T follicular helper cell (primary cell): ENCODE data around the gene AQP9.
"Not testable (repeated sequence)": the region's sequence is repeated elsewhere in the genome, so short reads cannot be mapped to it uniquely, and the experiment has no call there.

Experiments used
- DNase-seq: peaks from one replicate; pipeline ENCODE4 v3.0.0-alpha.2; 2020; ENCODE audit warnings: low read depth

AQP9 gene

DNA sequence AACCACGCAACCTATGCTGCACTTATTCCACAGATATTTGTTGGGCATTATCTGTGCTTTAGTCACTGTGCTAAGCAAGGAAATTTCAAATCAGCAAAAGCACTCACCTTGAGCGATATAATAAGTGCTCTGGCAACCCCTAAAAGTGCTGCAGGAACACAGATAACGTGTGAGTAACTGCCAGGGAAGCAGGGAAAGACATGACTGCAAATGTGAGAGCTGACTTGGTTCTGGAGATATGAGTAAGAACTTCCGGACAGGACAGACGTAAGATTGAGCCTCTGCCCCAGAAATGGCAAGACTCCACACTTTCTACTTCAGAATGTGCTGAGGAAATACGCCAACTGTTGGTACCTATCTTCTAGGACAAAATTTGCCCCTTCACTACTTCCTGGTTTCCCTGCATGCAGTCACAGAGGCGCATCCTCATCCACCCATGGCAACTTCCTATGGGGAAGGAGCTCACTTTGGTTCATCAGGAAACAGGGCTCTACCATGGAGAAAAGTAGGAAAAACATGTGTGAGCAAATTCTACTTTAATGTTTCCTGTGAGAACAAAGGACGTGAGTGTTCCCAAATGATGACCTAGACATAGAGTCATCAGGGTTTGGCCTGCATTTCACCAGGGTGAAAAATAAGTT is 41.7 kb downstream of the AQP9 start:
- DNase-seq: no peak

GRCh38 chr15:58182460-58183163 is 44.4 kb downstream of the AQP9 start:
- no peak for DNase-seq

GRCh38 chr15:58185439-58185838 is 47.3 kb downstream of the AQP9 start:
- no peak for DNase-seq

DNA sequence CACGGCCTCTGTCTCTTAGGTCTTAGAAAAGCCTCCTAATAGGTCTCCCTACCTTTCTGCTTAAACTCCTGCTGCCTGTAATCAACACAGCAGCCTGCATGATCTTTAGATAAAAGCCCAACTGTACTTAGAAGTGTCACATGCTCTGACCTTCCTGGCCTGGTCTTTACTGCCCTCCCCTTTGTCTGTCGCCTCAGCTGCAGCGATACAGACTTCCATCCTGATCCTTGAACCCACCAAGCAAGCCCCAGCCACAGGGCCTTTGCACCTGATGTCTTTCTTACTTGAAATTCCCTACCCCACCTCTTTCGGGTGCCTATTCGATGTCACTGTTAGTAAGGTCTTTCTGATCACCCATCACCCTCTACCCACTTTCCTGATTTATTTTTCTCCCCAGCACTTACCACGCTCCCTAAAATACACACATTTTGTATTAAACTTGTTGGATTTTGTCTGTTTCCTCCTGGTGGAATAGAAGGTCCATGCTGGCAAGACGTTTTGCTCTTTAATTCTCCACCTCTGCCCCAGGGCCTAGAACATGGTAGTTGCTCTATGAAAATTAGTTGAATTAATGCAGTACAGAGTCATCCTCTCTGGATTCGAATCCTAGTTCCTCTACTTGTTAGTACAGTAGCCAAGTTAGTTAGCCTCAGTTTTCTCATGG is 51.1 kb downstream of the AQP9 start:
- DNase-seq: no peak

DNA sequence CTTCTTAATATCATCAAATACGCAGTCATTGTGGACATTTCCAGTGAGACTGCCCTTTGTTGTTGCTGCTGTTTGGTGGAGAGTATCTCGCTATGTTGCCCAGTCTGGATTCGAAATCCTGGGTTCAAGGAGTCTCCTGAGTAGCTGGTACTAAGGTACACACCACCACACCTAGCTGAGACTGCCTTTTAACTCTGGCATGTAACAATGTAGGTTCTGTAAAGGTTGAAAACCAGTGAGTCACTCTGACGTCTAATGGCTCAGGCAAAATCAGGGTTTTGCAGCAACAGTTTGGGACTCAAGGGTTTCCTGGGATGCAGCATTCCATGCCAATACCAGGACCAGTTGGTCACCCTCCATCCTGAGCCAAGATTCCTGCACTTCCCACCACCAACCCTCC is 52.2 kb downstream of the AQP9 start:
- no peak for DNase-seq

- DNase-seq: not testable (repeated sequence)
Observed at GRCh38 chr15:58193636-58194035, 55.5 kb downstream of the AQP9 start.

GRCh38 chr15:58200739-58201138 is 62.6 kb downstream of the AQP9 start:
- no peak for DNase-seq

DNA sequence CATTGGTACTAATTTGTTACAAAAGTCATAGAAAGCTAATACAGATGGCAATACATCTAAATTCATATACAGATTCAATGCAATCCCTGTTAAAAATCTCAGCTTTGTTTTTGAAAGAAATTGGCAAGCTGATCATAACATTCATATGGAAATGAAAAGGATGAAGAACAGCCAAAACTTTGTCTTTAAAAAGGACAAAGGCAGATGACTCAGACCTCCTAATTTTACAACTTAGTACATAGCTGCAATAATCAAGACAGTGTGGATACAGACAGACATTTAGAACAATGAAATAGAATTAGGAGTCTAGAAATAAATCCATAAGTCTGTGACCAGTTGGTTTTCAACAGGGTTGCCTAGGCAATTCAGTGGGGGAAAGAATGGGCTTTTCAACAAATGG is 63.3 kb downstream of the AQP9 start:
- DNase-seq: no peak

DNA sequence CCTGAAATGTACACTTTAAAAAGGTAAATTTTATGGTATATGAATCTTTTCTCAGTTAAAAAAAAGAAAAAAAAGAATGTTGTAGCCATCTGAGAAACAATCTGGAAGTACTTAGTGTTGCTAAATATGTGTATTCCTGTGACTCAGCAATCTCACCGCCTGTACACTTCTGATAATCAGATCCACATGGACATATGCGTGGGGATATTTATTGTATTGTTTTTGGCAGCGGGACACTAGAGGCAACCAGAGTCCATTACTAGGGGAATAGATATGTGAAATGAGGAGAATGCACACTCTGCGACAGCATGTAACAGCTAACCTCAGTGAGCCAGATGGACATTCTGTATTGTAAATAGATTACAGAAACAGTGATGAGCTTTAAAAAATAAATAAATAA is 65.4 kb downstream of the AQP9 start:
- DNase-seq: no peak

DNA sequence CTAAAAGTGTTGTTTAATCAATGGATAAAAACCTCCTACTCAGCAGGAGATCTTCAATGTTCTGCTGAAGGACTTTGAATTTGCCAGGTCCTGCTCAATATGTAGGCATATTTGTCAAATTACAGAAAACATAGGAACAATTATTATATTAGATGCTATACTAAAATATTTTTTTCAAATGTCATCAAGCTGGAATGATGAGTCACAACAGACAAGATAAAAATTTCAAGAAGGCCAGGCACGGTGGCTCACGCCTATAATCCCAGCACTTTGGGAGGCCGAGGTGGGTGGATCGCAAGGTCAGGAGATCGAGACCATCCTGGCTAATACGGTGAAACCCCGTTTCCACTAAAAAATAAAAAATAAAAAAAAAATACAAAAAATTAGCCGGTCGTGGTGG is 68.0 kb downstream of the AQP9 start:
- no peak for DNase-seq

- not testable (repeated sequence) for DNase-seq
Observed at GRCh38 chr15:58208217-58208616, 70.0 kb downstream of the AQP9 start.

- not testable (repeated sequence) for DNase-seq
Observed at GRCh38 chr15:58209007-58209481, 70.9 kb downstream of the AQP9 start.

DNA sequence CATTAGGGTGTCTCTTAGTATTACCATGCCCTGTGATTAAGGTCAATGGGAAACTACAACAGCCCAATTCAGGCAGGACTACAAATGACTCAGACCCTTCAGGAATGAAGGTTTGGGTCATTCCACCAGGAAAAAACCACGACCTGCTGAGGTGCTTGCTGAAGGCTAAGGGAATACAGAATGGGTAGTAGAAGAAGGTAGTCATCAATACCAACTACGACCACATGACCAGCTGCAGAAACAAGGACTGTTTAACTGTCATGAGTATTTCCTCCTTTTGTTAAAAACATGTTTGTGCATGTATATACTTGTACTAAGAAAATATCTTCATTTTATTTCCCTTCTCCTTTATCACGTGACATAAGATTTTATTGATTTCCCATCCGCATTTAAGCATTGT is 71.8 kb downstream of the AQP9 start:
- DNase-seq: not testable (repeated sequence)

- no peak for DNase-seq
Observed at GRCh38 chr15:58212909-58213526, 74.8 kb downstream of the AQP9 start.

GRCh38 chr15:58213587-58214338 is 75.6 kb downstream of the AQP9 start:
- DNase-seq: no peak

DNA sequence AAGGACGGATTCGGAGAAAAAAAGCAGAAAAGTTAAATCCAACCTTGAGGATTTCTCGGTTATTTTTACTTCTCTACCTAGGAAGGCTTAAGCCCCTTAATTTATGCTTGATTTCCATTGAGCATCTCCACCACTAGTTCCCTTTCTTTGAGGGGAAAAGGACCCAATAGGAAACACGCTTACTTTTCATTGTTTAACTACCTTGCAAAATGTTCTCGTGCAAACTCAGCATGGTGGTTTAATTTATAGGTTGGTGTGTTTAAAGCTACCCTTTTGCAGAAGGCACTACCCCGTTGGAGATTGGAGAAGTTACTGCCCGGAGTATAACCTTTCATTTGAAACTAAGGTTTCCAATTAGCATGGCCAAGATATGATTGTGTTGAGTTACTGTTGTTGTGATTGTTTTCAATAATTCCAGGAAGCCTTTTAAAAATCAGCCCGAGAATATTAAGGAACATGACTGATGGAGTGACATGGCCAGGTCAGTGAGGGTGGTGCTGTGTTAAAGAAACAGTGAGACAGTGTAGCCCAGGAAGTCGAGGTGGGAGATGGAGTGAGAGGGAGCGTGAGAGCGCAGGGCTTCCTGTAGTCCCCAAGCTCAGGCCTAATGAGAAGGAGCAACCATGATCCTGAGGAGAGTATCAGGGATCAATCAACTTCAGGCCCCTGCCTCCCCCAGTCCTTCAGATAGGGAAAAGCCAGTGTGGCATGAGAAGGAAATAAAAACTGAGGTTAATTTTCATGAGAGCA is 76.6 kb downstream of the AQP9 start:
- no peak for DNase-seq

GRCh38 chr15:58217460-58217859 is 79.3 kb downstream of the AQP9 start:
- no peak for DNase-seq

DNA sequence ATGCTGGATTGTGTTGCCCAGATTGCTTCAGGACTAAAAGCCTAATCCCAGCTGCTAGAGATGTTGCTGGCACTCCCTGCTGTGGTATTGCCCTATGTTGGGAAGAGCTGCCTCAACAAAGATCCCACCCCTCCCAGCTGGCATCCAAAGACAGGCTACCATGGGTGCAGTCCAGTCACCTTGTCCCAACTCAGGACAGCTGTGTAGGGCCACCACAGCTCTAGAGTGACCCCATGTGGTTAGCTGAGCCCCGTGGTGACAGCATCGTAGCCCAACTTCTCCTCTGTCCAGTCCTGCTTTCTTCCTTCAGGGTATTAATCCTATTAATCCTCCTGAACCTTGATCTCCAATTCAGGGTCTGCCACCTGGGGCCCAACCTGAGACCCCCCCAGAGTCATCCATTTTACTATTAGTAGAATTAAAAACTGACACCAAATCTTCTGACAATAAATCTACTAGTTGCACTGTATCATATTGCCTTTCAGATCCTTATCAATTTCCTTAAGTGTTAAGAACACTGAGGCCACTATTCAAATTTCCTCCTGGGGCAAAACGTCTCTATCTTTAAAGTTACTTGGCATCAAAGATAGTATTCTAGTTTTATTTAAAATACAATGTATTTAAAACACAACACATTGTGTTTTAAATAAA is 83.5 kb downstream of the AQP9 start:
- no peak for DNase-seq

DNA sequence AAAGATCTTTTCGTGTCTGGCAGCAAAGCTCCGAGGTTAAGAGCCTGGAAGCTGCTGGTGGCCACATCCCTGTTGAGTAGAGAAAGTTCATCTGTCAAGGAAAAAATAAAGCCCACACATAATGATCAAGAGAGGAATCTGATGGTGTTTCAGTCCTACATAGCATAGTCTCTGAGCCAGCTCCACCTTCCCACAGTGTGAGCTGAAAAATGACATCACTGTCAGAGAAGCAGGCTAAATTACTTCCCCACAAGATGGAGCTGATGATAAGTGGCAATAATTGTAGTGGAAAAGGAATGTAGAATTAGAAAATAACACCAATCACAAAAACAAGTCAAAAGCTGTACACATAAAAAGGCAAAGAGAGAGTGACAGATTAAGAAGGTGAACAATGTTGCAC is 84.5 kb downstream of the AQP9 start:
- DNase-seq: no peak

- DNase-seq: no peak
Observed at GRCh38 chr15:58223432-58223831, 85.3 kb downstream of the AQP9 start.

DNA sequence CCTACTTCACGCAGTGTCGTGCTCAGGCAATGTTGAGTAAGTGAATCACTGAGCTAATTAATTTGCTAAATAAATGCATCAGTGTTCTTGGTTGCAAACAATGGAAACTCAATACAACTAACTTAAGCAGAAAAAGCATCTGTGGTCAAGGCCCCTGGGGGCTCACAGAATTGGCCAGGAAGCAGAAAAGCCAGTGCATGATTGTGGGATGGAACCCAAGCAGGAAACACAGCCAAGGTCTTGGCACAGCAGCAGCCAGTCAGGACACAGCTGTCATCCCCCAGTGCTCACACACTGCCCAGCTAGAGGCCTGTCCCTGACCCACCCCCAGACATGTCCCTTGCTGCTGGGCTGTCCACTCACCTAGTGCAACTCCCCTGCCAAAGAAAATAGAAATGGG is 85.9 kb downstream of the AQP9 start:
- no peak for DNase-seq
